HTR-8/SVneo (cell line): ENCODE measurements around the gene CCDC47.

ENCODE experiments used
- DNase-seq: peaks from one replicate; pipeline ENCODE4 v3.0.0; 2011; ENCODE audit warnings: low spot score, mixed read lengths; ENCODE audit not compliant: insufficient read length
- FAIRE-seq: peaks from 2 replicates; lab custom pipeline; 2011; peaks lifted over from hg19 to GRCh38; lab: Jason Lieb, UNC

The CCDC47 gene

DNA sequence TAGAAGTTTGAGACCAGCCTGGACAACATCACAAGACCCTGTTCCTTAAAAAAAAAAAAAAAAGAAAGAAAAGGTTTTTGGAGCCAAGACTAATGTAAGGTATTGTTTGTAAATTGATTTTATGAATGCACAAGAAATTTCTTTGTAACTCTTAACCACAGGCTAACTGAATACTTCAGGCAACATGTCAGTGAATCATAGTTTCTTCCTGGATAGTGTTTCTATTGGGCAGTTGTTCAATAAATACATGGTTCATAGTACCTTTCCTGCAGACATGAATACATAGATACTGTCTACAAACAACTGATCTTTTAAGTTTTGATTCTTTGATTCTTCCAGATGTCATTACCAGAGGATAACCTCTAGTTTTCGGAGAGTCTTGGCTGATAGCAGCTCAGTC lies 12.2 kb upstream of the CCDC47 start:
- no peak for DNase-seq
- no peak for FAIRE-seq

DNA sequence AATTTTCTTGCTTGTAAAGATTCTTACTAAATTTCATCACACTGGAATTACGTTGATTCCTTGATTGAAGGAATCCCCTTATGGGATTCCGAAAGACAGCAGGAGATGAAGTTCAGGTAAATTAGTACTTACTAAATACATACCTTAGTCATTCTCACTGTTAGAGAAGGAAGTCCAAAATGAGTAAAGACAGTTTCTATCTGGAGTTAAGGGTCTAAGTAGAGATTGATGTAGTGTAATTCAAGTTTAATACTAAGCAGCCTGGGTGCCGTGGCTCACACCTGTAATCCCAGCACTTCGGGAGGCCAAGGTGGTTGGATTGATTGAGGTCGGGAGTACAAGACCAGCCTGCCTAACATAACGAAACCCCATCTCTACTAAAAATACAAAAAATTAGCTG lies 10.1 kb upstream of the CCDC47 start:
- FAIRE-seq (no peak), DNase-seq (no peak)

DNA sequence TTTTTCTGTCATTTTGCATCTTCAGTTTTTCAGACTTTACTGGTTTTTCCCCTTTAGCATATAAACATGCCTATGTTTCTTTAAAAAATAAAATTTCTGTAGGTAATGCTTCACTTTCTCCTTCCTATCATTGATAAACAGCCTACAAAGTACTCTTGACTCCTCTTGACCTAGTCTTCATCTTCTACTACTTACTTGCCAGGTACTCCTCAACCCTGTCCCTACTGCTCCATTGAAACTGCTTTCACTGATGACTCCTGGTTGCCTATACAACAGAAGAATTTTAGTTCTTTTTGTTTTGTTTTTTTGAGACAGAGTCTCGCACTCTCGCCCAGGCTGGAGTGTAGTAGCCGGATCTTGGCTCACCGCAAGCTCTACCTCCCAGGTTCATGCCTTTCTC lies 7.5 kb upstream of the CCDC47 start:
- DNase-seq (no peak), FAIRE-seq (no peak)

DNA sequence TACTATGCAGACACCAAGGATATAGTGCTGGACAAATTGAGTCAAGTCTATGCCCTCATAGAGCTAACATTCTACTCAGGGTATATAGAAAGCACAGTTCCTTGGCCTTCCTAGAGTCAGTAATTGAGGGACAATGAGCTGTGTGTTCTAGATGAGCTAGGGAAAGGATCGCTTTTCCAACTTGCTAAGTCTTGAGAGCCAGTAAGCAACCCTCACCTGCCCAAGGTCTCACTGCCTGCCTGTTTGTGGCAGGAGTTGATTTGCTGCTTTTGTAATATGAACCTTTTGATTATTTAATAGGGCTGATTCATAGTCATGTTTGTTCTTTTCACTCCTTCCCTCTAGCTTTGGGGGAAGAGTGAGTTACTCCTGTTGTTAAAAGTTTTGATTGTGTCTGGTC lies 7.1 kb upstream of the CCDC47 start:
- no peak for DNase-seq
- no peak for FAIRE-seq

DNA sequence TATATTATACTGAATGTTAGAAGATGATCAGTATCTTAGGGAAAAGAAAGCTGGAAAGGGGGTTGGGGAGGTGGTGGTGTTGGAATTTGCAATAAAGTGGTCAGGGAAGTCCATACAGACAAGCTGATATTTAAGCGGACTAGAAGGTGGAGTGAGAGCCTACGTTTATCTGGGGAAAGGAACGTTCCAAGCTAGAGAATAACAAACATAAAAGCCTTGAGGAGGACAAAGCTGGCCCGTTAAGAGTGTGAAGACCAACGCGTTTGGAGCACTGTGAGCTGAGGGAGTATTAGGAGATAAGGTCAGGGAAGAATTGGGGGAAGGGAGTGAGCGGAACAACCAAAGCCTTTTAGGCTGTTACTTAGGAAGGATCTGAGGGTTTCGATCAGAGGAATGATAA lies 2.0 kb upstream of the CCDC47 start:
- no peak for DNase-seq
- FAIRE-seq: no peak

DNA sequence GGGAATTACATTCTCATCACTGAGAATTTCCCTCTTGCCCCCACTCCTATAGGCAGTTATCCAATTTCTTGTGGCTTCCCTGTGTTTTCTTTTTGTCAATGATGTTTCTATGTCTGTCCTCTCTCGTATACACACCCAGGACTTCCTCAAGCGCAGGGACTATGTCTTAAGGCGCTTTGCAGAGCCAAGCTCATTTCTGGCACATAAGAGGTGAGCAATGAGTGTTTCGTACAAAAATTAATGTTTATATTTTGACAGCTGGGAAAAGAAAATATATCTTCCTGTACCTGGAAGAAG lies 1.5 kb upstream of the CCDC47 start:
- no peak for FAIRE-seq
- no peak for DNase-seq

DNA sequence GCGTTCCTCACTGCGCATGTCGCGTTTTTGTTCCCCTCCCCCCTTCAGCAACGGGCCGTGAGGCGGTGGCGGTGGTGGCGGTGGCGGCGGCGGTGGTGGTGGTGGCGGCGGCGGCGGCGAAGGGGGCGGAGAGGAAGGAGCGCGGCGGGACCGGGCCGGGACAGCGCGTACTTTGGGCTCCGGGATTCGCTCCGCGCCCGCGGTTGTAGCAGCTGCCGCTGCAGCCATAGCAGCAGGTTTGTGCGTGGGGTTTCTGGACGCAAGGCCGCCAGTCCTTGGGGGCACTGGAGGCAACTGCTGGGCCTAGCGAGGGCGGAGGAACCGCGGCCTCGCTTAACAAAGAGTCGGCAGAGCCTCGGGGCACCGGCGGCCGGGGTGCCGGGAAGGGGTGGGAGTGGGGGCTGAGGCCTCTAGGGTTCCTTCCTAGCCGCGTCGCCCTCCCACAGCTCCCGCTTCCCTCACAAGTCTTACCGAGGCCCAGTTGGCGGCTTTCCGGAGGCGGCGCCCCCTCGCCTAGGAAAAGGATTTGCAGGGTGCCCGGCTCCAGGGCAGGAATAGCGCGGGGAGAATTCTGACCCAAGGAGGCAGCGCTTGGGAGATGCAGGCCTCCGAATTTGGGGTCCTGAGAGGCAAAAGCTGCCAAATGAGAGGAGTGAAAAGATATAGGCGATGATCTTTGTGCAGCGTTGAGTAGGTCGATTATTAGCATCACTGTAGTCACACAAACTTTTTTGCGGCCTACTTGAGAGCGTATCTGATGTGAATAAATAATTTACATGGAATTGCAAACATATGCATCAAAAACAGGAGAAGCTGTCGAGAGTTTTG lies 958 bp upstream of the CCDC47 start, which contains the start of gene DDX42:
Gene DDX42, plus strand, starts transcription at position 30 of the 828 bp plus-strand sequence. CDS start 12,880 bp downstream, outside the sequence.
- DNase-seq (peak; percentile 51), FAIRE-seq (no peak)

DNA sequence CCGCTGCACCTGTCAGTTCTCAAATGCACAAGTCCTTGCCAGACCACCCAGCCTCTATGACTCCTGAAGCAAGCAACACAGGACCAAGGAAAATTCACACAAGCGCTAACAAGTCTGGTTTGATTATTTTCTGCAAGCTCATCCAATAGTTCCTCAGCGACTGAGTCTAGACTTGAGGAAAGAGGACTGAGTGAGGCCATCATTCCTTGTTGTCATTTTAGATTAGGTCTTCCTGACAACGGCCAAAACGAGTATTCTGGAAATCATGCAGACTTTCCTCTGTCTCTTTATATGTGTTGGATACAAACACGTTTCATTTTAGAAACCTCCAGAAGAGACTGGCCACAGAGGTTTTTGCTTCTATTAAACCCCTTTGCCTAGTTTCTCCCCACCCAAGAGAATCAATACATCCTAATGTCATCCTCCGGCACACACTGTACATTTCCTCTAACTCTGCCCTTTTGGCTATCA lies 561 bp downstream of the CCDC47 start:
- FAIRE-seq: no peak
- DNase-seq: no peak

DNA sequence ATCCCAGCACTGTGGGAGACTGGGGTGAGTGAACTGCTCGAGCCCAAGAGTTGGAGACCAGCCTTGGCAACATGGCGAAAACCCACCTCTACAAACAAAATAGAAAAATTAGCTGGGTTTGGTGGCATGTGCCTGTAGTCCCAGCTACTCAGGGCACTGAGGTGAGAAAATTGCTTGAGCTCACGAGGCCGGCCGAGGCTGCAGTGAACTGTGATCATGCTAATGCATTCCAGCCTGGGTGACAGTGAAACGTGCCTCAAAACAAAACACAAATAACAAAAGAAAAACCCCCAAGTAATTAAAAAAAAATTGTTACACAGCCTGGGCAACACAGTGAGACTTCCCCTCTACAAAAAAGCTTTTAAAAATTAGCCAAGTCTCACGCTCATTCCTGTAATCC lies 5.0 kb downstream of the CCDC47 start:
- FAIRE-seq: no peak
- DNase-seq: no peak

DNA sequence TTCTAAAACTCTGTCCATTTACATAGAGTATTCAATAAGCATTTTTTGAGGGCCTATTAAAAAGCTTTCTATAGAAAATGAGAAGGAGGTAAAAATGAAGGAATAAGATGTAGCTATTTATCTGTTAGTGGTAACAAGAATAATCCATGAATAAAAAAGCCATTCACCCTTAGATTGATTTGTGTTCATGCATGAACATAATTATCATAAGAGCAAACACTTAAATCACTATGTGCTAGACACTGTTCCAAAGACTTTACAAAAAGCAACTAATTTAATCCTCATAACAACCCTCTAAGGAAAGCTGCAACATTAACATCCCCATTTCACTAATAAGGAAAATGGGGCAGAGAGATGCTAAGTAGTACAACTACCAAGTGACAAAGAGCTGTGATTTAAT lies 6.6 kb downstream of the CCDC47 start:
- FAIRE-seq: no peak
- no peak for DNase-seq

DNA sequence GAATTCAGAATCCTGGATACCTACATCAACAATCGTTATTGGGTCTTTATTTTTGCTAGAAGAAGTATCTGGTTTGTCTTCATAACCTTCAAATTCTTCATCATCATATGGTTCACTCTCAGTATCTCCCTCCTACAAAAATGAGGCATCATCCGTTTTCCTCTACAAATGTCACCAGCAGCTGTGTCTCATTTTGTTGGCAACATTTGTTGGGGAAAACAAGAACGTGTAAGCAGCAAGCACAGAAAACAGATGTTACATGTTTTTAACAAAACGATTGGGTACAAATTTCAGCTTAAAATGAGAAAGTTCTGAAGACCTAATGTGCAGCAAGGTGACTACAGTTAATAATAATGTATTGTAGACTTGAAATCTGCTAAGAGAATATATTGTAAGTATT lies 8.7 kb downstream of the CCDC47 start:
- FAIRE-seq (no peak), DNase-seq (no peak)

DNA sequence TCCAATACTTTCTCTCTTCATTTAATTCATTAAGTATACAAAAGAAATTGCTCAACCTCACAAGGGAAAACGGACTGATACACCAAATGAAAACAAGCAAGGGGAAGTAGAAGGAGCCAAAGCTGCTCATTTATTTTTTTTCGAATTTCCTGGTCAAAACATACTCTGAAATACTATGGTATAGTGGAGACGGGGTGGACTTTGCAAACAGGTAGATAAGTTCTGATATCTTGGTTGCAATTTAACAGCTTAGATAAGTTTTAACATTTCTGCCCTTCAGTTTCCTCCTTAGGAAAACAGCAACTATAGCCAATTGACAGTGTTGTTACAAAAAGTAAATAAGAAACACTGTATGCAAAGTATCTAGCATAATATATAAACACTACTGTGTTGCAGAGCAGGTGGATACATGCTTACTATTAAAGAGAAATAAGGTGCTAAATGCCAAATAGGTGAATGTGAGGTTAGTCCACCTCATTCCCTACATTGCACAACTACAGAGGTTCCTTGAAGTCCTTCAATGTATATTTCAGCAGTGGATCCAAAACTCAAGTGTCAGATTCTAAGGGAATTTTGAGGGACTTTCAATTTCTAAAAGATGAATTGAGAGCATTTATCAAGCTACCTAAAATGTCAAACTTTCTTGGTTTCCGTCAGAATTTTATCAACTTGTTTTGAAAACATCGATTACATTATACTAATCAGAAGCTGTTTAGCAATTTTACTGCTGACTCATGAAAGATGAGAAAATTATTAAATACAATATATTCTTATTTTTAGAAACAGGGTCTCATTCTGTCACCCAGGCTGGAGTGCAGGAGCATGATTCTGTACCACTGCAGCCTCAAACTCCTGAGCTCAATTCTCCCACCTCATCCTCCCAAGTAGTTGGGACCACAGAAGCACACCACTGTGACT lies 11.0 kb downstream of the CCDC47 start:
- FAIRE-seq (no peak), DNase-seq (no peak)

DNA sequence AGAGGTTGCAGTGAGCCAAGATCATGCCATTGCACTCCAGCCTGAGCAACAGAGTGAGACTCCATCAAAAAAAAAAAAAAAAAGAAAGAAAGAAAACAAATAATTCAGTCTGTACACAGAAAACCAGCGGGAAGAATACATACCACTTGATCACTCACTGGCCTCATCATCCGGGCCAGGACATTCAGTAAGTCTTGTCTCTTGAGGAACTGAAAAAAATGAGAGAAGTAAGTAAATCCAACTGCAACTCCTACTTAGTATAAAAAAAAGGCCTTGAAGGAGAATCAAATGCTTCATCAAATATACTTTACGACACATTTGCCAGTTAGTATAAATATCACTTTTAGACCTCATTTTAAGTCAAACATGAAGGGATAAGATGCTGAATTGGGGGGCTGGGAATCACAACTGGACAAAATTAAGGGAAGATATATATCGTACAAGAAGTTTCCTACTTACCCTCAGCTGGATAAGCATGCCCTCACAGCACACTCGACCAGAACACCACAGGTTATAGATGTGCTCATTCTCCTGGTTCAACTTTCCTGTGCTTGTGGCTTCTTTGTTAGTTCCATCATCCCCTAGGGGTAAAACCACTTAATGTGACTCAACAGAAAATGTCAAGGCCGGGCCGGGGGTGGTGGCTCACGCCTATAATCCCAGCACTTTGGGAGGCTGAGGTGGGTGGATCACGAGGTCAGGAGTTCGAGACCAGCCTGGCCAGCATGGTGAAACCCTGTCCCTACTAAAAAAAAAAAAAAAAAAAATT lies 12.4 kb downstream of the CCDC47 start:
- DNase-seq (no peak), FAIRE-seq (peak; percentile 9)

DNA sequence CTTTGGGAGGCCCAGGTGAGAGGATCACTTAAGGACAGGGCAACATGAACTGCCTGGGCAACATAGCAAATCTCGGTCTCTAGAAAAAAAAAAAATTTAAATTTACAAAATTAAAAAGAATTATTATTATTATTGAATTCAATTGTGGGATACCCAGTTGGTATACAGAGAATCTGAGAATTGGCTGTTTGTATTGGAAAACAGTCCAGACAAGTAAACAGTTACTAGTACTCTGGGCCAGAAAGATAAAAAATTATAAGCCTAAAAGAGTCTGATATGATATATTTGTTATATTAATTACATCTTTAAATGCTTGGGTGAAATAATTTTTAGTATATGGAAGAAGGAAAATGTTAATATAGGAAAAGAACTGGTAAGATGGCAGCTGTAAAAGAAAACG lies 15.0 kb downstream of the CCDC47 start:
- no peak for DNase-seq
- FAIRE-seq: no peak

DNA sequence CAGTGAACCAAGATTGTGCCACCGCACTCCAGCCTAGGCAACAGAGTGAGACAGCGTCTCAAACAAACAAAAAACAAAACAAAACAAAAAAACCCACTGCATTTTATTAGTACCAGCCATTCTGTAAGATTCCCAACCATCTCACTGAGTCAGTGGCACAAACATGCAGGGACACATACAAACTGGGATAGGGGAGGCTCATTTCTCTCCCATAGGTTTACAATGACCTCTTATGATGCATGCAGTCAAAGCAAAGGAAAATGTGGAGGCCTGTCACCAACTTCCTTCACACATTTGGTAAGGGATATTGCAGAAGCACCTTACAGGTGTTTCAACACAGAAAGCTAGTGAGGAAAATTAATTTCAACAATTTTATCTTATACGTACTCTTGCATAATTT lies 19.4 kb downstream of the CCDC47 start:
- FAIRE-seq: no peak
- DNase-seq: no peak

DNA sequence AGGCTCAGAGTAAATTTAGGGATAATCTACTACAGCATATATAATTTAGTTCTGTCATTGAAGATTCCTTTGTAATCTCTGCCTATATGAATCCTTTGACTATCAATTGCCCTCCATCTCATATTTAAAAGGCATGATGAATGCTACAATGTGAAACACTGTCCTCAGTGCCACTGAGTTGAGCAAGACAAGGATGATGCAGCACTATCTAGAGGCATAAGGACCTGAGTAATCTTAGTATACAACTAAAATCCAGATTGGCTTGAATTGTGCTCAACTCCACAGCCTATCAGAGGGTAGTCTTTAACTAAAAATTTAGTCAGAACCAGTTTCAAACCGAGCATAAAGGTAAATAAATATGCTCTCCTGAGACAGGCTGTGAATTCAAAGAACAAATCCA lies 20.2 kb downstream of the CCDC47 start:
- FAIRE-seq (no peak), DNase-seq (no peak)

DNA sequence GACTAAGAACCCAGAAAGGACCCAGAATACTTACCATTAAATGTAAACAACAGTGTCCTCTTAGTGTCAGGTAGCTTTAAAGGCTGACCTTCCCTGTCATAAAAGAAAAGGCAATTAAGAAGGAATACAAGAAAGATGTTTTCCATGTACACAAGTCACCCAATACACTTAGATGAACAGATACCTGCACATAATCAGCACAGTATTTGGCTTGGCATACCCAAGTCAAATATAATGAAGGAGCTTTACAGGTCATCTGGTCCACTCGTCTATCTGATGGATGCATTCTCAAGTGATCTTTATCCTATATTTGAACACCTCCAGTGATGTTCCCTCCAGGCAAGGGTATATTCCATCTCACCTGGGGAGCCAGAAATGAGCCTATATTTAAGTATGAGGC lies 20.7 kb downstream of the CCDC47 start:
- no peak for DNase-seq
- no peak for FAIRE-seq

DNA sequence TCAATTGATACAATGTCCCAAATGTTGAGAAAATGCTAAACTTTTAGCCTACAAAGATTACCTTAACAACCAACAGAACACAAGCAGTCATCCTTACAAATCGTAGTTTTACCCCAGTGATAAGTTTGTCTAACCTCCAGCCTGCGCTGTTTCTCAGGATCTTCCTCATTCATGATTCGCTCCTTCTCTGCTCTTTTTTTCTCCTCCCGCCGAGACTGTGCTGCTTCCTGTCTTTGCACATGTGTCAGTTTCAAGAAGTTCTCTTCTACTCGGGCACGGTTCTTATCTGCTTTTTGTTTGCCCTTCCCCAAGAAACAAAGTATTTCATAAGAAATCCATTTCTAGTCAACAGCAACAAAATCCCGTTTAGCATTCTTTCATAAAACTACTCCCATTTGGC lies 21.6 kb downstream of the CCDC47 start:
- FAIRE-seq: no peak
- DNase-seq: no peak

DNA sequence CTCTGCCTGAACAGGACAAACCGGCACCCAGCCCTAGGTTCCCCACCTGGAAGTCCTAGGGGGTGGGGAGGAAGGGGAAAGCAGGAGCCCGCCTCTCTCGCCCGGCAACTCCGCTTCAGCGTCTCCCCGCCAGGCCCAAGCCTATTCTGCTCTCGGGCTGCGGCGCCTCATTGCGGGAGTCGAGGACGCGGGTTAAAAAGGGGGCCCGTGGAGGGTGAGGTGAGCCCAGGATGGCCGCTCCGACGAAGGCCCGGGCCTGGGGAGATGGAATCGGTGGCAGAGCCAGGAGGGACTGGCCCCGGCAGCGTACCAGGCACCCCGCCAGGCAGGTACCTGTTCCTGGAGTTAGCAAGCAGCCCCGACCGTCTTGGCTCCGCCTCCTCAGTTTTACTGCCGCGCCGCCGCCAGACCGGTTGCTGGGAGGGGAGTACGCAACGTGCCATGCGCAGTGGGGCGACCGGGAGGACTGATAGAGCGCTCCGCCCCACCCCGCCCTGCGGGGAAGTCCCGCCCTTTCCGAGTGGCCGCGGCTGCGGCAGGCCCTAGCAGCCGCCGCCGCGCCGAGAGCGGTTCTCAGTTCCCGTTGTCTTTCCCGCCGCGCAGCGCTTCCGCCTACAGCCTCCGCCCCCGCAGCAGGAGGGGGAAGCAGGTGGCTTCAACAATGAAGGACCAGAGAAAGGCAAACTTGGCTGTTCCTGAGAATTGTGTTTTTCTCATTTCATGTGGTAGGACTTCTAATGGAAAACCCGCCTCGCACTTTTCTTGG lies 31.8 kb downstream of the CCDC47 start, which contains the start of gene STRADA:
Gene STRADA, minus strand, starts transcription at position 392 of the 766 bp plus-strand sequence. CDS start 13,430 bp downstream, outside the sequence.
- DNase-seq (peak; percentile 99), FAIRE-seq (peak; percentile 98)

DNA sequence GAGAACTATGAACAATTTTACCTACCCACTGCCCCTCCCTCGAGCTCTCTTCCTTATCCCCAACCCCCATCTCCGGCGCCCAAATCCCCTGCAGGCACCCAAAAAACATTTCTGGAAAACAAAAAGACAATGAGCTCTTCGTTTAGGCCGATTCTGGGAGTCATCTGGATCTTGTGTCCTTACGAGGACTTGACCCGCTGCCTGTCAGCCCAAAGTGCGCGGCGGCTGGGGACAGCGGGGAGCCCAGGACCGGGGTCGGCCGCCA lies 32.3 kb downstream of the CCDC47 start:
- no peak for FAIRE-seq
- no peak for DNase-seq
